PC-9 (cell line): Measurements from ENCODE around the gene LANCL1.

Source experiments
- EZH2 ChIP-seq: fragments of 200-600 bp; sonication (generic); IDR thresholded peaks from 2 replicates; pipeline ENCODE4 v1.8.0; 2017; ENCODE audit warnings: antibody characterized with exemption, low read depth
- TF ChIP-seq, protein P1 (sequence below): fragments of 200-600 bp; sonication (generic); conservative IDR thresholded peaks from 2 replicates; pipeline ENCODE4 v1.6.1; 2017; ENCODE audit warnings: mixed run types, antibody characterized with exemption, mild to moderate bottlenecking, moderate library complexity

DNA sequence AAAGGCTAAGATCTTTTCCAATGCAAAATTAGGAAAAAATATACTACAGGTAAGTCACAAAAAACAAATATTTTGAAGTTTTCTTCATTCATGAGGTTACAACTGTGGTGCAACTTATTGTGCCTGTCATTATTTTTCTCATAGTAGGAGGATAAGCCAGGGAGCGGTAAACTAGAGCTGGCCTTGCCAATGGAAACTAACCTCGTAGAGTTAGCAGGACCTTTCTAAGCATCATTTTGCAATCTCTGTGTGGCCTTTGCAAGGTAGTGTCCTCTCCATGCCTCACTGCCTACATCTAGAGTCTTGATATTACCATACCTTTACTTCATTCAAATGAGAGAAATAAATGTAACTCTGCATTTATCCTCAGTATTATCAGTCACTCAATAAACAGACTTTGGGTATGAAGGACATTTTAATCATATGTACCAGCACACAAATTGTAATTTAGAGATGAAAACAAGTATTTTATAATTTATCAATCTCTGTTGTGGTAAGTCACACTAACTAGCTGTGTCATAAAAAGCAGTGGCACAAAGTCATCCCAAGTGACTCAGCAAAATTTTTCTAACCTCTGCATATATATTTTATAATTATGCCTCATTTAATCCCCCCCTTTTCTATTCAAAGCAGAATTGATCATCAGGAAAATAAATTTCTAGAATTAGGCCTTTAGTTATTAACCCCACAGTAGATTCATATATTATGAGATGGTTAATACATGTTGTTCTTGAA is 47.0 kb downstream of the LANCL1 start:
- TF ChIP-seq, protein P1, sequence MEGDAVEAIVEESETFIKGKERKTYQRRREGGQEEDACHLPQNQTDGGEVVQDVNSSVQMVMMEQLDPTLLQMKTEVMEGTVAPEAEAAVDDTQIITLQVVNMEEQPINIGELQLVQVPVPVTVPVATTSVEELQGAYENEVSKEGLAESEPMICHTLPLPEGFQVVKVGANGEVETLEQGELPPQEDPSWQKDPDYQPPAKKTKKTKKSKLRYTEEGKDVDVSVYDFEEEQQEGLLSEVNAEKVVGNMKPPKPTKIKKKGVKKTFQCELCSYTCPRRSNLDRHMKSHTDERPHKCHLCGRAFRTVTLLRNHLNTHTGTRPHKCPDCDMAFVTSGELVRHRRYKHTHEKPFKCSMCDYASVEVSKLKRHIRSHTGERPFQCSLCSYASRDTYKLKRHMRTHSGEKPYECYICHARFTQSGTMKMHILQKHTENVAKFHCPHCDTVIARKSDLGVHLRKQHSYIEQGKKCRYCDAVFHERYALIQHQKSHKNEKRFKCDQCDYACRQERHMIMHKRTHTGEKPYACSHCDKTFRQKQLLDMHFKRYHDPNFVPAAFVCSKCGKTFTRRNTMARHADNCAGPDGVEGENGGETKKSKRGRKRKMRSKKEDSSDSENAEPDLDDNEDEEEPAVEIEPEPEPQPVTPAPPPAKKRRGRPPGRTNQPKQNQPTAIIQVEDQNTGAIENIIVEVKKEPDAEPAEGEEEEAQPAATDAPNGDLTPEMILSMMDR: no peak
- TF ChIP-seq EZH2: no peak
